ENCODE measurements around the gene POLDIP2.
A peak's percentile ranks its signal among the peaks of the same experiment; 100 is the strongest.
"Not testable (repeated sequence)": the region's sequence is repeated elsewhere in the genome, so short reads cannot be mapped to it uniquely, and the experiment has no call there.

POLDIP2 gene

DNA sequence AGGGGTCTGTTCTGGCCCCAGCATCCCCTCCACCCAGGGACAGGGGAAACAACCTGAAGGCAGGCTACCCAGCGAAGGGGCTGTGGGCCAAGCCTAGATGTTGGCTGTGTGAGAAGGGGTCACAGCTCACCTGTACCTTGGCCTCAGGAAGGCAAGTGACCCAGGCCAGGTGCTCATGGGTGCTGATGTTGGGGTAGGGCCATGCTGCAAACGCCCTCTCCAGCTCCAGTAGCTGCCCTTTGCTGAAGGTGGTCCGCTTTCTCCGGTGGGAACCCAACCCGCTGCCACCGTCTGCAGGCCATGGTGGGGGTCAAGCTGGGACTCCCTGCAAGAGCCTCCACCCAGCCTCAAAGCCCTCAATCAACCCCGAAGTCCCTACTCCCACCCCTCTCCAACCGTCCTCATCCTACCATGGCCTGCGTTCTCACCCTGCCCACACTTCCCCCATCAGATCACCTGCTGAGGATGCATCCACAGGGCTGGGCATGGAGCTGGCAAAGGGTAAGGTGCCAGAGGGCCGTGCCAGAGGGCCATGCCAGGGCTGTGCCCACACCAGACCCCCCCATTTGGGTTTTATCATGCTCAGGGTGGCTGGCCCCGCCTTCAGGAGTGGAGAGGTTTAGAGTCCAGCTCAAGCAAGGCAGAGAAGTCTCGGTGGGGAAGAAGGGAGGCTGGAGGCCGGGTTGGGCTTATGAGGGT is 7.5 kb upstream of the POLDIP2 start, which contains the start of gene SEBOX:
SEBOX (minus strand) TSS at position 535 of the 699 bp plus-strand sequence; CDS start at position 487, 48 bp downstream.
- no peak for DNase-seq

DNA sequence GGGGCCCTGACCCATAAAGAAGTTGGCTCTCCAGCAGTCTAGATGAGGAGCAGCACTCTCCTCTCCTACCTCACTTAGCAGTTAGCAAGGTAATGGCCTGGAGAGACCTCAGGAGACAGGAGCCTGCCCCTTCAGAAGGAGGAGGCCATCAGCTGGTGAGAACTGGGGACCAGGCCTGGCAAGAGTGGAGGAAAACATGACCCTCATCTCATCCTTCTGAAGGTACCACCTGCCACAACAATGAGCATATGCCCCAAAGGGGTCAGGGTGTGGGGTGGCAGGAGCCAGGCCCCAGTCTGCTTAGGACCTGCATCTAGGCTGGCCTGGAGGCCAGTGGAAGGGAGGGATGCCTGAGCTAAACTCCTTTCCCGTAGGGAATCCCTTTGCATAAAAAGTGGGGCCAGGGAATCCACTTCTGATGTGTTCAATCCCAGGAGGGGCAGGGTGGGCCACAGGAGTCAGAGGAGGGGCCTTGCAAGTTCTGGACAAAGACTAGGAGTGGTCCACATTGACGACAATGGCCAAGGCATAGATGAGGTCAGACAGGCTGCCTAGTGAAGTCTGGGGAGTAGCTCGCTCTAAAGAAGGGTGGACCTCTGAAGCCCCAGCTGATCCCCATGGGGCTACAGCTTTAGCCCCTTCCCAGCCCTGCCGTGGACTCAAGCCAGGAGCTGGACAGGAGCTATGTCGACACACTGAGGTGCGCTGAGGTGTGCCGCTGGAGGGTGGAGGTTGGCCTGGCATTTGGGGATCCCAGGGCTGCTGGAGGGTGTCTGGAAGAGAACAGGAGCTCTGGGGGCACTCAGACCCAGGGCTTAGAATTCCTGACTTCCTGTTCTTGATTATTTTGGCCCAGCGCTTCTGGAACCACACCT is 6.7 kb upstream of the POLDIP2 start:
- no peak for DNase-seq

DNA sequence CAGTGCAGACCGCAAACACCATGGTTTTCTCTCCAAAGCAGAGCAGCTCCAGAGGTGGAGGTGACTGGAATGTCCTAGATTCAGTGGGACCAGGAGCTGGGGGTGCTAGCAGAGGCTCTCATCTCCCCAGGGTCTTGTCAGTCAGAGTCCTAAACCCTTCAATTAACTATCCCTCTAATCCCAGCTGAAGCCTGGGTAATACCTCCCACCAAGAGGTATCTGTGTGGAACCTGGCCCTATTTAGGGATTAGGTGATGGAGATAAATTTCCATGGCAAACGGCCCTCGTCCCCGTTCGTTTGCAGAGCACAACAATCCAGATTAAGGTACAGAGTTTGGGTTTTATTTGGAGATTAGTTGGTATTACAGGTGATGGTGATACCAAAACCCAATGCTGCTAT is 5.9 kb upstream of the POLDIP2 start:
- no peak for DNase-seq

DNA sequence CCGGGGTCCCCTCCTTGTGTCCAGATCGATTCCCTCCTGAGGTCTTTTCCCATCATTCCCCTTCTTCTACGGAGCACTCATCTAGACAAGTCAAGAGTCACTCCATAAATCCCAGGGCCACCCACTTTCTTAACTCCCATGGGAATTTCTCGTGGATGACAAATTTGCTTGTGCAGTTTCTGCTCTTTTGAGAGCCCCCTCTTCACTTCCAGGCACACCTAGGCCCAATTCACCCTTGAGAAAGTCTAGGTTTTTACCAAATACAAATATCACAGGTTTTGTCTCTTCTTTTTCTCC is 522 bp upstream of the POLDIP2 start:
- no peak for DNase-seq

DNA sequence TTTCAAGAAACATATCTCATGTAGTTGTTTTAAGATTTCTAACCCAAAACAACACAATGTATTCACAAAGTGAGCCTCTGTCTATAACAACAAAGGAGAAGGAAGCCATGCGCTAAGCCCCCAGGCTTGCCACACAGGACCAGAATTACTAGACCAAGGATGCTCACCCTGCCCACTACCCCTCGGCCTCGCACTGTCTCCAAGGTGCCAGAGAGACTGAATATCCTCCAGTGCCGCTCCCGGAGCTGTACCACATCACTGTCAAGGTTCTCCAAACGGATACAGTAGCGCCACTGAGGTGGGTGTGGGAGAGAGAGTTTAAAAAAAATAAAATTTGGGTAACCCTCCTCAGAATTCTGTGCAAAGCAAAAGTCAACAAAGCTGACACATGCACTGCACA is 7.1 kb downstream of the POLDIP2 start:
- no peak for DNase-seq

DNA sequence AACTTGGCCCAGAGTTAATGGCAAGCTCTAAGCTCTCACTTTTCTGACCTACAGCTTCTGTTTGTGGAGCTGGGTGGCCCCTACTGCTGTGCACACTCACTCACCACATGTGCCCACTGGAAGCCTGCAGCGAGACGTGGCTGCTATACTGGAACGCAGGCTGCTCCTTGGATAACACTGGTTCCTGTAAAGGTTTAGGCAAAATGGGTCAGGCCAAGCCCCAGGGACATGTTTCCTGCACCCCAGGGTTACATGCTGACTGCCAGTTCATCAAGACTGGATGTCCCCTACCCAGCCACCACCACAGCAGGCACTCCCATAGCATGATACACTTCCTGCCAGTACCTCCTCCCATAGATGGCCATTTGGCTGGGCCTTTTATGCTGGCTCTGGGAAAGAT is 8.3 kb downstream of the POLDIP2 start:
- no peak for DNase-seq

DNA sequence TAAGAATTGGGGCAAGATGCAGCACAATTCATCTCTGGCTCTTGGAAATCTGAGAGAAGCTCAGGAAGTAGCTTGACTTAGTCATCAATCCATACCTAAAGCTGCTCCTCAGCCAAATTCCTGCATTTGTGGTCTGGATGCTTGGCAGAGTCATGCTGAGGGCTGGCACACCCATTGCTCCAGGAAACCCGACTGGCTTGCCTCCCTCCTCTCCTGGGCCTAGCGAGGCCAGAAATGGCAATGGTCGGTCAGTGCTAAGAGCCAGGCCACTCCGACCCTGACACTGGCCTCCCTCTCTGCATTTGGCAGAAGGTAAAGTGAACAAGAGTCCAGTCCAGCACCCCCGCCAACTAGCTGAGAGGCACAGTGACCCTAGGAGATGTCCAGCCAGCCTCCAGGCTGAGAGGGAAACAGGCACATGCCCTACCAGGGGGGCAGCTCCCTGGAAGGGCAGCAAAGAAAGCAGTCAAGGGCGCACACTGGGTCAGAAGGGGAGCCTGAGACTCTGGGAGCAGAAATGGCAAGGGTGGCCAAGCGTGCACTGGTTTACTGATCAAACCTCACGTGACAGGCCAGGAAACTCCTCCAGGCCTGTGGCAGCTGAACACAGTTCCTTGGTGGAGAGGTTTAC is 10.0 kb downstream of the POLDIP2 start:
- no peak for DNase-seq

DNA sequence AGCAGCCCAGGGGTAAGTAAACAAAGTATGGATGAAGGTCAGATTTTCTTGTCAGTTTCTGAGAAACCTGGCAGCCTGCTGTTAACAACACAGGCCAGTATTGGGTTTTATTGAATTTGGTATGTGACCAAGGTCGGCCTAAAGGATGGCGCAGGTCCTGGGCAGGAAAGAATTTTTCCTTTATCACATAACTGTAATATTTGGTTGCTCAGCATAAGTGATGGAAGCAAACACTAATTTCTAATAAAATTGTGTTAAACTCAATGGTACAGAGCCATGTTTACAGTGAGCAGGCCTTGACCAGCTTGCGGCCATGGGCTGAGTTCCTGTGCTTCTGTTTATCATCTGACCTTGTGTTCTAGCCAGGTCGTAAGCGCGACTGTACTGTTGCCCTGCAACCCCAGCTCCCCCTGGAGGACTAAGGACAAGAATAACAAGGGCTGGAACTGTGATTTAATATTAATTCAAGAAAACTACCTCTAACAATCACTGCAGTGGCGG is 10.5 kb downstream of the POLDIP2 start:
- no peak for DNase-seq

DNA sequence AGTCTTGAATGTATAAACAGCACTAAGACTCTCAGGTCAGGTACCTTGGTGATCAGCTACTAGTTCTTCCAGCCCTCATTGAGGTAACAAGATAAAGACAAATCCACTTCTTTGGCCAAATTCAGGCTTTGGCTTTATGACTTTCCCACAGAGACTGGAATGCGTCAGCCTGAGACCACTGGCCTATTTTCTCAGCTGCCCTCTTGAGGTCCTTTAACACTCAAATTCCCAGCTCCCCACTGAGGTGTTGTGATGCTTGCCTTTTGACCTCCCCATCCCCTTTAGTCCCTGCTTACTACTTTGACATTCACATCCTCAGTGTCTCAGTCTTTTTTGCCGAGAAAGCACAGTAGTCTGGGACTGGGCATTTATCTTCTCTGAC is 11.1 kb downstream of the POLDIP2 start:
- DNase-seq = no peak

DNA sequence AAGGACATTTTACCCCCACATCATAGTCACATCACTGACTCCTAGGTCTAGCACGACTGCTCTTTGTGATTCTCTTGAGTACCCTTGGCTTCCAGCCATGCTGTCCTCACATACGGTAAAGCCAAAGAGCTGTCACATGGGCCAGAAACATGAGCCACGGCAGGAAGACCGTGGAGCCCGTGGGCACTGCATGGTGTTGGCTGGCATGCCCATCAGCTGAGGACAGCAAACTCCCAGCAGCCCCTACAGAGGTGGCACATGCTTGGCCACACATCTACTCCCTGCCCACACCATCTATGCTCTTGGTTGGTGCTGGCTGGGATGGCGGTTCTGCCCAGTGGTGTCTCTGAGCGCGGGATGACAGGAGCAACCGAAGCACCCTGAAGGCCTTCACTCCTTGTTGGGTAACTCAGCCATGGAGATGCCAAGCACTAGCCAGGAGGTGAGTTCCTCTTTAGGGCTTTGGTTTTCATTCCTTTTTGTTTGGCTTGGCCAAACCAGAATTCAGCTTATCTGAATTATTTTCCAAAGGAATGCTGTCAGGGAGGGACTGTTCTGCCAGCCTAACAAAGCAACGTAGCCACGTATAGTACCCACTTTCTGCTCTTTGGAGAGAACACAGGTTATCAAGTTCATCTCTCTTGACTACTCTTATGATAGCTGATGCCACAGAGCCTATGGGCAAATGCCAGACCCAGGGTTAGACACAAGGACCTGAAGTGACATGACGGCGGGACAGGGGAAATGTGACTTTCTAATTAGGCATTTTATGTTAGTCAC is 11.7 kb downstream of the POLDIP2 start:
- DNase-seq = no peak

DNA sequence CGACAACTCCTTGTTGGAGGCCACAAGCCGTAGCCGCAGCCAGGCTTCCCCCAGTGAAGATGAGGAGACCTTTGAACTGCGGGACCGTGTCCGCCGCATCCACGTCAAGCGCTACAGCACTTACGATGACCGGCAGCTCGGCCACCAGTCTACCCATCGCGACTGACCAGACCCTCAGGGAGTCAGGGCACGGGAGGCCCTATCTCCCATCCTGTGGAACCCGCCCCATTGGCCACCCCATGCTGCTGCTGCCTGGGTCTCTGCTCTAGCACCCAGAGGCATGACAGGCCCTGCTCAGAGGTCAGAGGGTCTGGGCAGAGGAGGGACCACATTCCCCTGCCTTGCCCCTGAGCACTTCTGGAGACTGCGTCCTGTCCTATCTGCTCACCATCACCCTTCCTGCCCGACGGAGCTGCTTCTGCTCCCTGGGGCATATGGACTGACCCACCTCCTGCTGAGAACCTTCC is 12.9 kb downstream of the POLDIP2 start:
- no peak for DNase-seq

DNA sequence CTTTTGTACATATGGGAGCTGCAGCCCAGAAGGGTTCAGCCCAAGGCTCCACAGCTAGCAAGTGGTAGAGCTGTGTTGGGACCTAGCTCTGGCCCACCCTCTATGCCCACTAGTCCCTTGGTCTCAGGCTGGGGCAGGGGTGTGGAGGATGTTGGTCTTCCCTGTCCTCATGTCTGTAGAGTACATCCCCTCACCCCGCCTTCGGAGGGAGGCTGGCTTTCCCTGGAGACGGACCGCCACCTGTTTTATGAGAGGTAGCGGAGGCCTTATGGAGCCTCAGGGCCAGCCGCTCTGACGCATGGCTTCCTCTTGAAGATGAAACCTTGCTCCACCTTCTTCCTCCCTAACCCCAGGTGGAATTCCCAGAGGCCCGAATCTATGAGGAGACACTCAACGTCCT is 13.3 kb downstream of the POLDIP2 start:
- no peak for DNase-seq

DNA sequence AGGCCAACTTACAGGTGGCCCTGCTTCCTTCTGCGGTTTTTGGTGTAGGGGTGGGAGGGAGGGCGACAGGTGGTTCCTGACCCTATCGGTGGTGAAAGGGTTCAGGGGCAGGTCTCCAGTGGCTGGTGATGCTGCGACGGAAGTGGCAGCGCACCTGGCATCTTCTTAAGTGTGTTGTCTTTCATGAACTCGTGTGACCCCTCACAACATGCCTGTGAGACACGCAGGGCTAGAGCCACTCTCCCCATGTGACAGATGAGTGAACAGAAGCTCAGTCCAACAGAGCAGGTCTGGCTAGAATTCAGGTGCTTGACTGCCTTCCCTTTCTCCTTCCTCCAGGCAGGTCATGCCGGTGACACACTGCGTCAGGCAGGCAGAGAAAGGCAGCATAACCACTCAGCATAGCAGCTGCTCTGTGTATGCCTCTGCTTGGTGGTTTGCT is 13.8 kb downstream of the POLDIP2 start:
- DNase-seq = no peak

DNA sequence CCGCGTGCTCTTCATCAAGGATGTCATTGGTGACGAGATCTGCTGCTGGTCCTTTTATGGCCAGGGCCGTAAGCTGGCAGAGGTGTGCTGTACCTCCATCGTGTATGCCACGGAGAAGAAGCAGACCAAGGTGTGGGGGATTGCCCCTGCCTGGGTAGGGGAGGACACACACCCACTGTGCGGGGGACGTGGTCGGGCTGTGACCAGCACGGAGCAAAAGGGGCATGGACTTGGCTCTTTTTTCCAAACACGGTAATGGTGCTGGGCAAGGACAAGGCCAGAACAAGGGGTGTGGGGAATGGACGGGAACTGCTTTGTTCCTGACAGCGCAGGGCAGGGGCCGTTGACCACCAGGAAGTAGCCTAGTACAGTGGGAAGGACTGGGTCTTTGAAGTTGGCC is 15.0 kb downstream of the POLDIP2 start:
- no peak for DNase-seq

DNA sequence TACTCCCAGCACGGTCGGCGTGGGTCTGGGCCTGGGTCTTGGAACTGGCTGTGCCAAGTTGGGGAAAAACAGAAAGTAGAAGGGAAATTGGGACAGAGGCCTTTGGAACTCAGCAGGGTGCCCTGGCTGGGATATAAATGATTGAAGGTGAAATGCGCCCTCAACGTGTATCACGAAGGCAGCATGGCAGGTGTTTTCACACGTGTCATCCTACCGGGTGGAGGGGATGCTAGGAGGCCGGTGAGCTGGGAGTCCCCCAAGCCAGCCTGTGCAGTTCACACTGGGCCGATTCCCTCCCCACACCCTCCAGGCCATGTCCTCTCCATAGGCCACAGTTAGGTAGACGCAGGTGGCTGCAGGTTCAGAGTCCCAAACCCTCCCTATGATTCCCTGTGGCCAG is 15.8 kb downstream of the POLDIP2 start:
- DNase-seq = no peak

DNA sequence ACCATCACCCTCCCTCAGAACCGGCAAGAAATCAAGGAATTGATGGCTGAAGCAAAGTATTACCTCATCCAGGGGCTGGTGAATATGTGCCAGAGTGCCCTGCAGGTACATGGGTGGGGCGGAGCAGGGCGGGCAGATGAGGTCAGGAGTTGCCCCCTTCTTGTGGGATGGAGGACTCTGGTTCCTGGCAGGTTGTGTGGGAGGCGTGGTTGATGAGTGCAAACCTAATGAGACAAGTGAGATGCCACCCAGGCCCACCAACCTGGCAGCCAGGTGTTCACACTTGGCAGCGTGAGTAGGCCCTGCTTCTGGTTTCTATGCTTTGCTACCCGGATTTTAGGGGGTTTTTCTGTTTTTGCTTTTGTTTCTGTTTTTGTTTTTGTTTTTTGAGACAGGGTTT is 17.0 kb downstream of the POLDIP2 start:
- DNase-seq = no peak

DNA sequence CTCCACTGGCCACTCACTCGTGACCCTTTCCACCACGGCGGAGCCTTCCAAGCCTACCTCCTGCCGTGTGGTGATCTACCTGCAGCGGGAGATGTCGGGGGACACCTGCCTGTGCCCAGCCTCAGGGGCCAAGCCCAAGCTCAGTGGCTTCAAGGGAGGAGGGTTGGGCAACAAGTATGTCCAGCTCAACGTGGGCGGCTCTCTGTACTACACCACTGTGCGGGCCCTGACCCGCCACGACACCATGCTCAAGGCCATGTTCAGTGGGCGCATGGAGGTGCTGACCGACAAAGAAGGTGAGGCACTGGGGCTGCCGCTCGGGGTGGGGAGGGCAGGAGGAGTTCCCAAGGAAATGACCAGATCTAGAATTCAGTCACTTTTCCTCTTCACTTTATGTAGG is 17.9 kb downstream of the POLDIP2 start:
- no peak for DNase-seq

DNA sequence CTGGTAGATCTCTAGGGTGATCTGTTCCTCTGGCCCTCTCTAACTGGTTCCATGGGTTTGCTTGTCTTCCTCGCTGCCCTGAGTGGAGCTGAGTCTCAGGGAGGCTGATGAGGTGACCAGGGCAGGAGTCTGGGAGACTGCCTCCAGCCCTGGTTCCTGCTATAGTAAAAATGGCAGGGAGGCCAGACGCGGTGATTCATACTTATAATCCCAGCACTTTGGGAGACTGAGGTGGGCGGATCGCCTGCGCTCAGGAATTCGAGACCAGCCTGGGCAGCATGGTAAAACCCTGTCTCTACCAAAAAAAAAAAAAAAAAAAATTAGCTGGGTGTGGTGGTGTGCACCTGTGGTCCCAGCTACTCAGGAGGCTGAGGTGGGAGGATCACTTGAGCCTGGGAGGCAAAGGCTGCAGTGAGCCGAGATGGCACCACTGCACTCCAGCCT is 18.5 kb downstream of the POLDIP2 start:
- DNase-seq = not testable (repeated sequence)

DNA sequence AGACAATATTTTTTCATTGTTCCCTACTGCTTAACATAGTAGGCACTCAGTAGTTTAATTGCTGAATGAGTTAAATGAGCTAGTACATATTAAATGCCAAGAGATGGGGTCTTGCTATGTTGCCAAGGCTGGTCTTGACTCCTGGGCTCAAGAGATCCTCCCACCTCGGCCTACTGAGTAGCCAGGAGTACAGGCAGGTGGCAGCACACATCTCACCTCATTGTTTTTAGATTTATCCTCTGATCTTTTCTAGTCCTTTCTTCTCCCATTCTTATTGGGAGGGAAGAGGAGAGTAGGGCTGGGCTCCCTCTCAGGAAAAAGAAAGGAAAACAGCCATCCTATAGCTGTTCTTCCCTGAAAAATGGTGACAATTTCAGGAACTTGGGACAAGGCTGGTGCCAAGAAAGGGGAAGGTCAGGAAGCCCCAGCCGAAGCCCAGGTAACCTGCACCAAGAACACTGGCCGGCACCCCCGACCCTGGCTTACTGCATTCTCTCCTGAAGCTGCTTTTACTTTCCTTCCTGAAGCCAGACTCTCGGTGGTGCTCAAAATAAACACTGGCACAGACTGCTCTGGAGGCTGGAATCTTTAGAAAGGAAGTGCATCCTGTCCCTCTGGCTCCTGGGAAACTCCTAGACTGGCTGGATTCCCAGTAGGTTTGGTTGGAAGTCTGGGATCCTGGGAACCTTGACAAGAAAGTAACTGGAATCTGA is 19.1 kb downstream of the POLDIP2 start:
- DNase-seq = peak; percentile 36

DNA sequence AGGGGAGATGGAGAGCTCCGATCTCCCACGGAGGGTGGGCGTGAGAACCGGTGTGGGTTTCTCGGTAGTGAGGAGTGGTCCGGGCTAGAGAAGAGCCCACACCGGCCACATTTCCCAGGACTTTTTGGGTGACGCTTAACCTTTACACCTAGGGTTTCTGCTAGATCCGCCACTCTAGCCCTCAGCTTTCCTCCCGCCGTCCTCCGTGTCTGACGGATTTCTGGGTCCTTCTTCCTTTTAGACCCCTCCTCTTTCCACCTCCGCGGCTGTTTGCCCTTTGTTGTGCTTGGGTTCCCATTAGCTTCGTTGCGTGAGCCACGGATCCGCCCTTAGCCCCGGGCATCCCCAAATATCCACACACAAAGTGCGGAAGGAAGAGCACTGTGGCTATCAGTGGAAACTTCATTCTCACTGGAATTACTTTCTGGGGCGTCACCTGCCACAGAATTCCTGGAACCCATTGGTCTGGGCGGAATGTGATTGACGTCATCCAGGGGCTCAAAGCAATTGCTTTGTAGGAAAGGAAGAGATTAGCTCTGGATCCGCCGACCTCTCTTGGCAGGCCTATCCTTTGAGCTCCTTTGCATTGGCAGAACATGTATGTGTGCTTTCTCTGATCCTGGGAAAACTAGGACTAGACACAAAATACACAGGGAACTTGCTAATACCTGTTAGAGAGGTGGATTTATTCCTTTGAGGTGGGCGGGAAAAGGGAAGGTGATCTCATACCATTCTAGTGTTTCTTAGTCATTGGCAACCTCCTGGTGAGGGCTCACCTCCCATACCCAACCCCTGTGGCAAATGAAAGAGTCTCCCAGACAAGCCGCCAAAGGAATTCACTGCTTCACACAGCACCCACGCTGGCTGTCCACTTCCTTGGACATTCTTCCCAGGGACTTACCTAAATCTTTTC is 21.1 kb downstream of the POLDIP2 start:
- DNase-seq = peak; percentile 81
